Keratinocyte (primary cell): ENCODE measurements around the gene EFCAB8. TPM values are rescaled to one million over a fixed set of nuclear protein-coding genes. Genes with fewer than 3 reads are reported as not detected.

Source experiments
- DNase-seq: peaks from one replicate; pipeline ENCODE4 v3.0.0-alpha.2; 2011; ENCODE audit warnings: low read depth, missing footprints, low spot score
- FAIRE-seq: peaks from 2 replicates; lab custom pipeline; 2011; peaks lifted over from hg19 to GRCh38; lab: Jason Lieb, UNC
- H2AFZ ChIP-seq: 2 replicates; pipeline ENCODE4 v1.6.0; 2012; ENCODE audit warnings: low read length, control low read depth, inconsistent platforms; ENCODE audit not compliant: control insufficient read depth
- H3K27ac ChIP-seq: 2 replicates; pipeline ENCODE4 v1.5.1; 2011; ENCODE audit warnings: low read length; ENCODE audit not compliant: control insufficient read depth, insufficient read depth
- H3K27me3 ChIP-seq: 3 replicates; pipeline ENCODE4 v1.6.0; 2011; ENCODE audit warnings: low read length; ENCODE audit not compliant: control insufficient read depth, insufficient read depth; ENCODE audit errors: extremely low read depth
- H3K36me3 ChIP-seq, 2 experiments: 2 replicates in 1 of 2; 3 replicates in 1 of 2; pipeline ENCODE4 v1.5.1; 2011; ENCODE audit warnings: low read length in 2 of 2, mild to moderate bottlenecking in 1 of 2; ENCODE audit not compliant: control insufficient read depth in 2 of 2, insufficient read depth in 2 of 2; ENCODE audit errors: extremely low read depth in 1 of 2
- H3K4me1 ChIP-seq: 3 replicates; pipeline ENCODE4 v1.5.1; 2011; ENCODE audit warnings: low read length; ENCODE audit not compliant: control insufficient read depth, insufficient read depth; ENCODE audit errors: extremely low read depth
- H3K4me2 ChIP-seq: 3 replicates; pipeline ENCODE4 v1.6.0; 2011; ENCODE audit warnings: low read depth, low read length; ENCODE audit not compliant: control insufficient read depth, insufficient read depth; ENCODE audit errors: extremely low read depth
- H3K4me3 ChIP-seq, 3 experiments: fragments of 200-600 bp in 1 of 3; sonication (generic) in 1 of 3; 2 replicates in 2 of 3; 3 replicates in 1 of 3; pipeline ENCODE4 v1.5.1; 2011 to 2016; ENCODE audit warnings: low read length in 3 of 3, mild to moderate bottlenecking in 3 of 3, control low read depth in 2 of 3, inconsistent platforms in 1 of 3, low read depth in 1 of 3, mixed read lengths in 1 of 3, mixed run types in 1 of 3, moderate library complexity in 1 of 3; ENCODE audit not compliant: control insufficient read depth in 2 of 3, insufficient read depth in 2 of 3; ENCODE audit errors: extremely low read depth in 1 of 3
- H3K79me2 ChIP-seq: 2 replicates; pipeline ENCODE4 v1.6.0; 2012; ENCODE audit warnings: low read length; ENCODE audit not compliant: control insufficient read depth, insufficient read depth
- H3K9ac ChIP-seq: 3 replicates; pipeline ENCODE4 v1.6.0; 2011; ENCODE audit warnings: low read length; ENCODE audit not compliant: control insufficient read depth, insufficient read depth; ENCODE audit errors: extremely low read depth
- H3K9me1 ChIP-seq: 3 replicates; pipeline ENCODE4 v1.6.0; 2011; ENCODE audit warnings: low read length; ENCODE audit not compliant: control insufficient read depth, insufficient read depth; ENCODE audit errors: extremely low read depth
- H3K9me3 ChIP-seq: 2 replicates; pipeline ENCODE4 v1.5.1; 2012; ENCODE audit warnings: low read depth, low read length; ENCODE audit not compliant: control insufficient read depth
- H4K20me1 ChIP-seq: 3 replicates; pipeline ENCODE4 v1.6.0; 2011; ENCODE audit warnings: low read length; ENCODE audit not compliant: control insufficient read depth, insufficient read depth; ENCODE audit errors: extremely low read depth
- CTCF ChIP-seq, 3 experiments: IDR thresholded peaks in 1 of 3; conservative IDR thresholded peaks in 1 of 3; optimal IDR thresholded peaks in 1 of 3; 2 replicates in 2 of 3; 3 replicates in 1 of 3; pipeline versions ENCODE3 to v1.5.1; 2011; ENCODE audit warnings: low read length in 3 of 3, mild to moderate bottlenecking in 3 of 3, moderate library complexity in 2 of 3, control low read depth in 1 of 3, inconsistent platforms in 1 of 3; ENCODE audit not compliant: insufficient read depth in 2 of 3; ENCODE audit errors: extremely low read depth in 1 of 3
- EZH2 ChIP-seq: IDR thresholded peaks from one replicate; pipeline ENCODE4 v1.6.1; 2012; ENCODE audit warnings: inconsistent platforms, mild to moderate bottlenecking, low read length, moderate library complexity
- dilution Hi-C: fragments of 300-500 bp; cut with MboI; formaldehyde crosslinking; loops from one replicate; pipeline ENCODE4 v1.7.0; 2020; ENCODE audit warnings: low sequenced_read_pairs; ENCODE audit not compliant: extremely low pct_ligation_motif_present
- polyA plus RNA-seq, 5 experiments: library from polyadenylated mRNA; depleted of rRNA in 3 of 5; stranded (reverse) in 3 of 5; stranded (forward) in 1 of 5; unstranded in 1 of 5; fragments of >200 nt; gene quantifications; 1 replicate in 1 of 5; 2 replicates in 3 of 5; 3 replicates in 1 of 5; pipeline versions ENCODE4 v1.2.1 to v1.2.3, GENCODE V29; 2011 to 2012; ENCODE audit warnings: missing spikeins in 2 of 5, low read depth in 1 of 5, low replicate concordance in 1 of 5

The EFCAB8 gene
- polyA plus RNA-seq, 1 donor (not counting 4 experiments of a cell fraction or from before 2014, with no cell fraction given) = 0.03 TPM

DNA sequence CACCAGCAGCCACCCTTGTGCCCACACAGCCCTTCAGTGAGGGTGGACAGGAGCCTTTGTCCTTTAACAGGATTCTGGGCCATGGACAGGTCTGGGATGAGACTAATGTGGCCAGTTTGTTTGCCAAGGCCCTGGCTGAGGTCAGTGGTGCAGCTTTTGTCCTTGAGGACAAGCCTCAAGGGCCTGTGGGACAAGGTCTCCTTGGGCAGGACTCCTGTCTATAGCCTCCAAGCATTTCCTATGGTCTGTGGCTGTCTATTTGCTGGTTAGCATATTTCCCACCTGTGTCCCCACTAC is 101.4 kb downstream of the EFCAB8 start:
- no peak for DNase-seq
- Histone ChIP-seq H3K4me1 (no peaks in the 10 kb centered on the region), H3K9me3 (no peaks in the 10 kb centered on the region), H3K4me3 (no peak overlapping the region), H3K36me3 (no peaks in the 10 kb centered on the region), H3K27me3 (no peaks in the 10 kb centered on the region), H2AFZ (no peak overlapping the region), H3K79me2 (no peaks in the 10 kb centered on the region), H3K4me2 (no peak overlapping the region), H4K20me1 (no peaks in the 10 kb centered on the region), H3K9ac (no peak overlapping the region), H3K9me1 (no peaks in the 10 kb centered on the region), H3K27ac (no peak overlapping the region)
- TF ChIP-seq EZH2 (no peak), CTCF (optimal IDR thresholded peaks at IDR 0.05 in 1 of 3, IDR thresholded peaks at IDR 0.05 in 1 of 3, conservative IDR thresholded peaks at IDR 0.05 in 1 of 3; ENCODE audit: extremely low read depth in 1 of 3, insufficient read depth in 2 of 3, low read length in 3 of 3) (no peak)
- dilution Hi-C loops = no loop called here
- FAIRE-seq = no peak

DNA sequence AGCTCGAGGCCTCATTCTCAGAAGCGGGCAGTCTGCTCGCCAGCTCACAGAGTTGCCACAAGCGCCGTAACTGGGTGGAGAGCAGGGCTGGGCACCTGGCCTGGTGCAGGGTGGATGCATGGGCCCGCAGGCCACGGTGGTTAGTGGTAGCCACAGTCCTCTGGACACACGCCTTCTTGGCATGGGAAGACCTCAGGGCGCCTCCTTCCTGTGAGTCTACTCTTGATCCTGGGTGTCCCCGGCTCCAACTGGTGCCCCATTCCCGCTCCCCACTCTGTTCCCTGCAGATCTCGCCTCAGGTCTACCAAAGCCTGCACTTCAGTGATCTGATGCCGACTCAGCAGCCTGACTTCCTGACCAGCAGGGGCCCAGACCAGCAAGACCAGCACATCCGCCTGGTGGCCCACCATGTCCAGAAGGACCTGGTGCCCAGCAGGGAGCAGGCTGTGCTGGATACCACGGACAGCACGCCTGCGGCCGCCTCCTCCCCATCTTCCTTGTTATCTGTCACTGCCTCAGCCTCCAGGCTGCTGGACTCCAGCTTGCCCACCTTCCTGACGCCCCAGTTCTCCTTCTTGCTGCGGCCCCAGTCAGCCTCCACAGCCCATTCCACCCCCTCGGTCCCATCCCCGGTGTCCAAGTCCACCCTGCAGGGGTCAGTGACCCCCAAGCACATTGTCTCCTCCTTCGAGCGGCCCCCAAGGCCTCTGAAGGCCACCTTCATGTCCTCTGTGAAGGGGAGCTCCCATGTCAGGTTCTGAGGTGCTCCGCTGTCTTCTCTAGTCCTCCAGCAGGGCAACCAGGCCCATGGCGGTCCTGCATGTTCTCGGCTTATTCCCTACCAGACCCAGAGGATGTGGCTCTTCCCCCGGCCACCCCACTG is 102.4 kb downstream of the EFCAB8 start:
- no peaks in the 10 kb centered on the region for H3K79me2 ChIP-seq
- no peaks in the 10 kb centered on the region for H4K20me1 ChIP-seq
- no peak overlapping the region for H3K27ac ChIP-seq
- dilution Hi-C loops = no loop called here
- no peaks in the 10 kb centered on the region for H3K9me3 ChIP-seq
- FAIRE-seq = no peak
- no peak overlapping the region for H2AFZ ChIP-seq
- no peak for DNase-seq
- no peak overlapping the region for H3K4me2 ChIP-seq
- H3K36me3 ChIP-seq = no peaks in the 10 kb centered on the region
- no peak overlapping the region for H3K4me3 ChIP-seq
- no peak overlapping the region for H3K9ac ChIP-seq
- no peaks in the 10 kb centered on the region for H3K4me1 ChIP-seq
- no peaks in the 10 kb centered on the region for H3K27me3 ChIP-seq
- H3K9me1 ChIP-seq = no peaks in the 10 kb centered on the region
- no peak for TF ChIP-seq CTCF (optimal IDR thresholded peaks at IDR 0.05 in 1 of 3, IDR thresholded peaks at IDR 0.05 in 1 of 3, conservative IDR thresholded peaks at IDR 0.05 in 1 of 3; ENCODE audit: extremely low read depth in 1 of 3, insufficient read depth in 2 of 3, low read length in 3 of 3)
- no peak for TF ChIP-seq EZH2
